Upper lobe of right lung (tissue), 1 donor: ENCODE results near the gene LRP1-AS. TPM values are rescaled to one million over a fixed set of nuclear protein-coding genes. Genes with fewer than 3 reads are reported as not detected.

Experiments
- ATAC-seq: fragments of 200-7000 bp; cut with Tn5 transposase; one replicate; pipeline ENCODE4 v1.9.1; 2020; ENCODE audit warnings: mild to moderate bottlenecking, moderate library complexity
- DNase-seq: peaks from one replicate; pipeline ENCODE4 v3.0.0-alpha.2; 2020
- H3K27ac ChIP-seq: fragments of 200-600 bp; one replicate; pipeline ENCODE4 v1.8.0; 2022
- H3K27me3 ChIP-seq: fragments of 200-600 bp; one replicate; pipeline ENCODE4 v1.8.0; 2022; ENCODE audit warnings: mild to moderate bottlenecking
- H3K36me3 ChIP-seq: fragments of 200-600 bp; one replicate; pipeline ENCODE4 v1.8.0; 2022
- H3K4me1 ChIP-seq: fragments of 200-600 bp; one replicate; pipeline ENCODE4 v1.8.0; 2022
- H3K4me3 ChIP-seq: fragments of 200-600 bp; one replicate; pipeline ENCODE4 v1.8.0; 2022; ENCODE audit warnings: mild to moderate bottlenecking
- H3K9me3 ChIP-seq: fragments of 200-600 bp; one replicate; pipeline ENCODE4 v1.8.0; 2022
- CTCF ChIP-seq: fragments of 200-600 bp; IDR thresholded peaks from one replicate; pipeline ENCODE4 v1.8.0; 2022; ENCODE audit warnings: antibody characterized with exemption
- intact Hi-C: fragments of 100-400 bp; cut with DNase I; formaldehyde crosslinking; loops from one replicate; pipeline ENCODE4 v1.11.0; 2022
- total RNA-seq: library from RNA; stranded (reverse); fragmentation: NEBNext Ultra II Directional; extraction: Animal tissue kit (Norgen Biotek cat#: 25700); gene quantifications from one replicate; pipeline ENCODE4 v1.2.1, GENCODE V29; 2021
- donor health status: DM: no; HTN: yes; CAD: no; lungs with severe emphysema.

The LRP1-AS gene
- total RNA-seq, 1 donor from 2014 or later, result not detected

GRCh38 chr12:57149245-57149900 lies 2.0 kb upstream of the LRP1-AS start:
- H3K9me3 ChIP-seq, result no peaks in the 10 kb centered on the region
- H3K4me3 ChIP-seq, result no peak overlapping the region
- H3K36me3 ChIP-seq, result peaks cover 27% of the 10 kb centered on the region
- H3K4me1 ChIP-seq, result peaks cover 76% of the 10 kb centered on the region
- DNase-seq (no peak), ATAC-seq (peak; percentile 69)
- intact Hi-C loops, result no loop called here
- no peak for TF ChIP-seq CTCF
- no peaks in the 10 kb centered on the region for H3K27me3 ChIP-seq
- peak overlapping the region; percentile 77 for H3K27ac ChIP-seq

- peak overlapping the region; percentile 77 for H3K27ac ChIP-seq
- H3K4me1 ChIP-seq, result peaks cover 74% of the 10 kb centered on the region
- H3K4me3 ChIP-seq, result no peak overlapping the region
- ATAC-seq (peak; percentile 58), DNase-seq (peak; percentile 80)
- H3K27me3 ChIP-seq, result no peaks in the 10 kb centered on the region
- H3K36me3 ChIP-seq, result peaks cover 30% of the 10 kb centered on the region
- intact Hi-C loops, result no loop called here
- no peaks in the 10 kb centered on the region for H3K9me3 ChIP-seq
- TF ChIP-seq CTCF, result no peak
These were observed 1.2 kb upstream of the LRP1-AS start for GRCh38 chr12:57148469-57149244.

GRCh38 chr12:57146092-57146491 lies 1.3 kb downstream of the LRP1-AS start:
- Histone ChIP-seq H3K36me3 (peaks cover 54% of the 10 kb centered on the region), H3K27ac (peak overlapping the region; percentile 58)
- TF ChIP-seq CTCF, result no peak

GRCh38 chr12:57145460-57146059 lies 1.9 kb downstream of the LRP1-AS start:
- Histone ChIP-seq H3K9me3 (no peaks in the 10 kb centered on the region), H3K4me1 (peaks cover 50% of the 10 kb centered on the region), H3K36me3 (peaks cover 59% of the 10 kb centered on the region), H3K27me3 (no peaks in the 10 kb centered on the region), H3K4me3 (no peak overlapping the region), H3K27ac (peak overlapping the region; percentile 58)
- peak; percentile 8 for TF ChIP-seq CTCF
- intact Hi-C loops, result no loop called here
- ATAC-seq (no peak), DNase-seq (no peak)

More at GRCh38 chr12:57146092-57146491, 1.3 kb downstream of the LRP1-AS start:
- no peak for DNase-seq
- Histone ChIP-seq H3K9me3 (no peaks in the 10 kb centered on the region), H3K4me1 (peaks cover 56% of the 10 kb centered on the region), H3K27me3 (no peaks in the 10 kb centered on the region), H3K4me3 (no peak overlapping the region)
- intact Hi-C loops, result no loop called here
- no peak for ATAC-seq

- H3K27me3 ChIP-seq, result no peaks in the 10 kb centered on the region
- no peak for ATAC-seq
These were observed 4.0 kb downstream of the LRP1-AS start for GRCh38 chr12:57143454-57143853.

More at GRCh38 chr12:57143454-57143853, 4.0 kb downstream of the LRP1-AS start:
- DNase-seq, result no peak
- no peak overlapping the region for H3K27ac ChIP-seq
- H3K4me1 ChIP-seq, result peaks cover 45% of the 10 kb centered on the region
- peaks cover 63% of the 10 kb centered on the region for H3K36me3 ChIP-seq
- TF ChIP-seq CTCF, result no peak
- H3K9me3 ChIP-seq, result no peaks in the 10 kb centered on the region
- intact Hi-C loops, result no loop called here
- H3K4me3 ChIP-seq, result no peak overlapping the region
